ENCODE data around the gene KRTAP4-1.
A peak's percentile ranks its signal among the peaks of the same experiment; 100 is the strongest.

KRTAP4-1 gene

GRCh38 chr17:41212524-41213169, 27.9 kb upstream of the KRTAP4-1 start:
- no peaks in the 10 kb centered on the region for H3K36me3 ChIP-seq (ENCODE audit: control insufficient read depth, low read length)
- no peak overlapping the region for H3K27ac ChIP-seq (ENCODE audit: low read depth, low read length)
- no peaks in the 10 kb centered on the region for H4K20me1 ChIP-seq (ENCODE audit: control insufficient read depth, insufficient read depth, low read depth, low read length)
- peak overlapping the region; percentile 25; the same call in 1 of the 2 replicates for H3K4me2 ChIP-seq (ENCODE audit: low read length)
- TF ChIP-seq EZH2phosphoT487 (IDR thresholded peaks at IDR 0.05; ENCODE audit: borderline replicate concordance, low read length) (no peak), CTCF (IDR thresholded peaks at IDR 0.05; ENCODE audit: low read depth, low read length, poor library complexity, severe bottlenecking) (no peak)
- peaks cover 17% of the 10 kb centered on the region for H3K4me1 ChIP-seq (ENCODE audit: control insufficient read depth, low read length)
- H3F3A ChIP-seq (ENCODE audit: control insufficient read depth, insufficient read depth) = no peaks in the 10 kb centered on the region
- no peaks in the 10 kb centered on the region for H3K9me2 ChIP-seq (replicated peaks; ENCODE audit: control insufficient read depth, low read length)
- no peaks in the 10 kb centered on the region; the same call in 1 of the 2 replicates for H3K9me3 ChIP-seq (ENCODE audit: control insufficient read depth, insufficient read depth, low read length)
- no peak overlapping the region for H3K4me3 ChIP-seq (ENCODE audit: low read length)
- no peaks in the 10 kb centered on the region for H3K79me2 ChIP-seq (ENCODE audit: control insufficient read depth, low read length)
- H3K27me3 ChIP-seq (ENCODE audit: control insufficient read depth, low read length) = no peaks in the 10 kb centered on the region

- Histone ChIP-seq H3K4me3 (ENCODE audit: low read length) (no peak overlapping the region), H3K4me1 (ENCODE audit: control insufficient read depth, low read length) (peaks cover 17% of the 10 kb centered on the region), H3K27me3 (ENCODE audit: control insufficient read depth, low read length) (no peaks in the 10 kb centered on the region), H4K20me1 (ENCODE audit: control insufficient read depth, insufficient read depth, low read depth, low read length) (no peaks in the 10 kb centered on the region), H3F3A (ENCODE audit: control insufficient read depth, insufficient read depth) (no peaks in the 10 kb centered on the region), H3K4me2 (ENCODE audit: low read length) (peak overlapping the region; percentile 25), H3K9me3 (ENCODE audit: control insufficient read depth, insufficient read depth, low read length) (no peaks in the 10 kb centered on the region; the same call in 1 of the 2 replicates), H3K36me3 (ENCODE audit: control insufficient read depth, low read length) (no peaks in the 10 kb centered on the region), H3K79me2 (ENCODE audit: control insufficient read depth, low read length) (no peaks in the 10 kb centered on the region), H3K9me2 (replicated peaks; ENCODE audit: control insufficient read depth, low read length) (no peaks in the 10 kb centered on the region), H3K27ac (ENCODE audit: low read depth, low read length) (no peak overlapping the region)
- TF ChIP-seq CTCF (IDR thresholded peaks at IDR 0.05; ENCODE audit: low read depth, low read length, poor library complexity, severe bottlenecking) (no peak), EZH2phosphoT487 (IDR thresholded peaks at IDR 0.05; ENCODE audit: borderline replicate concordance, low read length) (no peak)
These were observed 27.2 kb upstream of the KRTAP4-1 start for GRCh38 chr17:41211845-41212466.

- Histone ChIP-seq H3K9me2 (replicated peaks; ENCODE audit: control insufficient read depth, low read length) (no peaks in the 10 kb centered on the region), H3K36me3 (ENCODE audit: control insufficient read depth, low read length) (no peaks in the 10 kb centered on the region), H3K9me3 (ENCODE audit: control insufficient read depth, insufficient read depth, low read length) (no peaks in the 10 kb centered on the region), H3F3A (ENCODE audit: control insufficient read depth, insufficient read depth) (no peaks in the 10 kb centered on the region), H3K4me1 (ENCODE audit: control insufficient read depth, low read length) (no peaks in the 10 kb centered on the region), H3K4me2 (ENCODE audit: low read length) (no peak overlapping the region), H3K79me2 (ENCODE audit: control insufficient read depth, low read length) (no peaks in the 10 kb centered on the region), H3K27me3 (ENCODE audit: control insufficient read depth, low read length) (0 out of 2 replicates have a peak, but pooled peaks cover 3% of the 10 kb centered on the region), H4K20me1 (ENCODE audit: control insufficient read depth, insufficient read depth, low read depth, low read length) (no peaks in the 10 kb centered on the region), H3K4me3 (ENCODE audit: low read length) (no peak overlapping the region), H3K27ac (ENCODE audit: low read depth, low read length) (no peak overlapping the region)
- TF ChIP-seq CTCF (IDR thresholded peaks at IDR 0.05; ENCODE audit: low read depth, low read length, poor library complexity, severe bottlenecking) (no peak), EZH2phosphoT487 (IDR thresholded peaks at IDR 0.05; ENCODE audit: borderline replicate concordance, low read length) (no peak)
These were observed 14.8 kb upstream of the KRTAP4-1 start for GRCh38 chr17:41199421-41200078.

Measured in DOHH2 (cell line).